K562 (cell line): ENCODE results near the gene SPRED2.

Experiments used
- BCLAF1 ChIP-seq, 2 experiments: fragments of 450-650 bp in 1 of 2; IDR thresholded peaks; 2 replicates each; pipeline ENCODE4 v1.6.1; 2011 to 2017; ENCODE audit warnings: low read depth in 2 of 2, antibody characterized with exemption in 1 of 2, borderline replicate concordance in 1 of 2, low read length in 1 of 2, mild to moderate bottlenecking in 1 of 2, mixed read lengths in 1 of 2; ENCODE audit not compliant: control insufficient read depth in 1 of 2
- ESRRA ChIP-seq: fragments of 450-650 bp; IDR thresholded peaks from 2 replicates; pipeline ENCODE4 v1.6.1; 2014; ENCODE audit warnings: low read depth, mild to moderate bottlenecking, moderate library complexity, borderline replicate concordance
- HDAC6 ChIP-seq: IDR thresholded peaks from 2 replicates; pipeline ENCODE4 v1.6.1; 2012; ENCODE audit warnings: low read depth, mild to moderate bottlenecking, control low read depth, inconsistent platforms, low read length, moderate library complexity
- JUND ChIP-seq, 2 experiments: IDR thresholded peaks; 2 replicates in 1 of 2; 3 replicates in 1 of 2; pipeline ENCODE4 v1.6.1; 2011; ENCODE audit warnings: borderline replicate concordance in 2 of 2, low read depth in 2 of 2, low read length in 2 of 2, improper control_type of control experiment in 1 of 2, missing biosample characterization in 1 of 2, missing genetic modification characterization in 1 of 2, missing genetic modification reagents in 1 of 2
- PHB2 ChIP-seq: fragments of 450-650 bp; IDR thresholded peaks from 2 replicates; pipeline ENCODE4 v1.6.1; 2017; ENCODE audit warnings: low read depth
- USF2 ChIP-seq: sonication (generic); formaldehyde crosslinking; IDR thresholded peaks from 2 replicates; pipeline ENCODE4 v1.5.0; 2020; ENCODE audit warnings: missing genetic modification reagents
- ZC3H4 ChIP-seq: sonication (generic); formaldehyde crosslinking; IDR thresholded peaks from 2 replicates; pipeline ENCODE4 v1.9.0; 2021; ENCODE audit warnings: missing genetic modification reagents, borderline replicate concordance
- ZFX ChIP-seq: sonication (generic); formaldehyde crosslinking; IDR thresholded peaks from 2 replicates; pipeline ENCODE4 v1.8.0; 2022; ENCODE audit warnings: mild to moderate bottlenecking, missing genetic modification reagents, moderate library complexity
- ZNF280B ChIP-seq: fragments of 250-450 bp; sonication (Bioruptor Pico); IDR thresholded peaks from 2 replicates; pipeline ENCODE4 v1.5.1; 2021; ENCODE audit warnings: mild to moderate bottlenecking
- ZSCAN29 ChIP-seq: fragments of 450-650 bp; IDR thresholded peaks from 2 replicates; pipeline ENCODE4 v1.6.1; 2017
- ZZZ3 ChIP-seq: fragments of 450-650 bp; IDR thresholded peaks from 2 replicates; pipeline ENCODE4 v1.6.1; 2016; ENCODE audit warnings: antibody characterized with exemption, mild to moderate bottlenecking, moderate library complexity

- TF ChIP-seq ZFX (CRISPR knock-in tag) (no peak), ZSCAN29 (no peak), ZC3H4 (CRISPR knock-in tag) (no peak), BCLAF1 (IDR thresholded peaks at IDR 0.05; ENCODE audit: borderline replicate concordance in 1 of 2, control insufficient read depth in 1 of 2, low read depth in 2 of 2, low read length in 1 of 2) (no peak), ZZZ3 (no peak), ZNF280B (no peak), USF2 (no peak), ESRRA (no peak), PHB2 (no peak), JUND (IDR thresholded peaks at IDR 0.05; ENCODE audit: borderline replicate concordance, low read depth, low read length) (no peak), JUND (tag; IDR thresholded peaks at IDR 0.05; ENCODE audit: borderline replicate concordance, low read depth, low read length) (no peak), HDAC6 (no peak)
Observed at GRCh38 chr2:65407240-65407639, 25.2 kb downstream of the SPRED2 start.
